ENCODE data around the gene FAM131B. TPM values are rescaled to one million over a fixed set of nuclear protein-coding genes. Genes with fewer than 3 reads are reported as not detected.
A peak's percentile ranks its signal among the peaks of the same experiment; 100 is the strongest.

The FAM131B gene
- total and polyA plus RNA-seq, 9 of the 15 experiments (the other 6 are each of a cell fraction or from before 2014, with no cell fraction given), result 0.03 to 0.04 TPM; not detected in 7

DNA sequence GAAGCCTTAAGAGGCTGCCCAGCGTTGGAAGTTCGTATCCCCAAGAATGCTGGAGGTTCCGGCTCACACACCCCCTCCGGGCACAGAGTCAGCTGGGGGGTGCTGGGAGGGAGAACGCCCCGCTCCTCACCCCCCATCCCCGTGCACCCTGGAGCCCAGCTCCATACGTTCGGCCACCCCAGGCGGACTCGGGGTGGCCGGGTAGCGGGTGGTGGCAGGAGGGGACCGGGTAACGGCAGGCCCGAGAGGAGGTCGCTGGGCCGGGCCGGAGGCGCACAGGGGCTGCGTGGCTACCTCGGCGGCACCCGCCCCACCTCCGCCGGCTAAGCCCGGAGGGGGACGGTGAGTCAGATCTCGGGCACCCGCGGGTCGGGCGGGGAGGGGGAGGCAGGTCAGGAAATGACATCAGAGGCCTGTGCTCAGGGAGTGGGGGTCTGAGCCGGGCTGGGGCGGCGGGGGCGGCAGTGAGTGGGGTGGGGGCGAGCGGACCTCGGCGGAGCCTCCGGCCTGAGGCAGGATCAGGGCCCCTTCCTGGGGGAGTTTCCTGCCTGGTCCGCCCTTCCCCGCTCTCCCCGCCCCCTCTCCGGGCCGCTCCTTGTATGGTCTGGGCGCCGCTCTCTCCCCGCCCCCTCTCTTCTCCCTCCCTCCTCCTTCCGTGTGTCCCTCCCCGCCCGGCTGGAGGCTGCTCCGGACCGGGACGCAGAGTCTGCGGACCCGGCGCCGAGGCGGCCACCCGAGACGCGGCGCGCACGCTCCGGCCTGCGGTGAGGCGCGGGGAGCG is 18.3 kb upstream of the FAM131B start, which contains the start of gene ZYX (continued):
- TF ChIP-seq, protein P1, sequence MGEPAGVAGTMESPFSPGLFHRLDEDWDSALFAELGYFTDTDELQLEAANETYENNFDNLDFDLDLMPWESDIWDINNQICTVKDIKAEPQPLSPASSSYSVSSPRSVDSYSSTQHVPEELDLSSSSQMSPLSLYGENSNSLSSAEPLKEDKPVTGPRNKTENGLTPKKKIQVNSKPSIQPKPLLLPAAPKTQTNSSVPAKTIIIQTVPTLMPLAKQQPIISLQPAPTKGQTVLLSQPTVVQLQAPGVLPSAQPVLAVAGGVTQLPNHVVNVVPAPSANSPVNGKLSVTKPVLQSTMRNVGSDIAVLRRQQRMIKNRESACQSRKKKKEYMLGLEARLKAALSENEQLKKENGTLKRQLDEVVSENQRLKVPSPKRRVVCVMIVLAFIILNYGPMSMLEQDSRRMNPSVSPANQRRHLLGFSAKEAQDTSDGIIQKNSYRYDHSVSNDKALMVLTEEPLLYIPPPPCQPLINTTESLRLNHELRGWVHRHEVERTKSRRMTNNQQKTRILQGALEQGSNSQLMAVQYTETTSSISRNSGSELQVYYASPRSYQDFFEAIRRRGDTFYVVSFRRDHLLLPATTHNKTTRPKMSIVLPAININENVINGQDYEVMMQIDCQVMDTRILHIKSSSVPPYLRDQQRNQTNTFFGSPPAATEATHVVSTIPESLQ (CRISPR knock-in tag; IDR thresholded peaks at IDR 0.05), result no peak
- TF ChIP-seq GABPB1 (CRISPR knock-in tag; IDR thresholded peaks at IDR 0.05), result peak; percentile 80
- TF ChIP-seq CBX1 (IDR thresholded peaks at IDR 0.05; ENCODE audit: low read depth), result 0 out of 2 replicates have a peak, but pooled peaks have one; percentile 36
- no peak for TF ChIP-seq ZKSCAN1 (IDR thresholded peaks at IDR 0.05; ENCODE audit: low read depth, low read length)
- no peak for TF ChIP-seq BACH1 (tag; IDR thresholded peaks at IDR 0.05)
- no peak; the same call in none of the 2 replicates for TF ChIP-seq KLF1 (tag; IDR thresholded peaks at IDR 0.05)
- TF ChIP-seq NBN (IDR thresholded peaks at IDR 0.05; ENCODE audit: low read depth), result no peak
- TF ChIP-seq SNRNP70 (optimal IDR thresholded peaks at IDR 0.05; ENCODE audit: low read depth, low read length), result no peak
- no peak for TF ChIP-seq FOXK1 (CRISPR knock-in tag; IDR thresholded peaks at IDR 0.05; ENCODE audit: borderline replicate concordance)
- TF ChIP-seq, protein P2, sequence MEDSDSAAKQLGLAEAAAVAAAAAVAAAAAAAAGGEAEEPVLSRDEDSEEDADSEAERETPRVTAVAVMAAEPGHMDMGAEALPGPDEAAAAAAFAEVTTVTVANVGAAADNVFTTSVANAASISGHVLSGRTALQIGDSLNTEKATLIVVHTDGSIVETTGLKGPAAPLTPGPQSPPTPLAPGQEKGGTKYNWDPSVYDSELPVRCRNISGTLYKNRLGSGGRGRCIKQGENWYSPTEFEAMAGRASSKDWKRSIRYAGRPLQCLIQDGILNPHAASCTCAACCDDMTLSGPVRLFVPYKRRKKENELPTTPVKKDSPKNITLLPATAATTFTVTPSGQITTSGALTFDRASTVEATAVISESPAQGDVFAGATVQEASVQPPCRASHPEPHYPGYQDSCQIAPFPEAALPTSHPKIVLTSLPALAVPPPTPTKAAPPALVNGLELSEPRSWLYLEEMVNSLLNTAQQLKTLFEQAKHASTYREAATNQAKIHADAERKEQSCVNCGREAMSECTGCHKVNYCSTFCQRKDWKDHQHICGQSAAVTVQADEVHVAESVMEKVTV (CRISPR knock-in tag; IDR thresholded peaks at IDR 0.05), result no peak
- TF ChIP-seq, protein P3, sequence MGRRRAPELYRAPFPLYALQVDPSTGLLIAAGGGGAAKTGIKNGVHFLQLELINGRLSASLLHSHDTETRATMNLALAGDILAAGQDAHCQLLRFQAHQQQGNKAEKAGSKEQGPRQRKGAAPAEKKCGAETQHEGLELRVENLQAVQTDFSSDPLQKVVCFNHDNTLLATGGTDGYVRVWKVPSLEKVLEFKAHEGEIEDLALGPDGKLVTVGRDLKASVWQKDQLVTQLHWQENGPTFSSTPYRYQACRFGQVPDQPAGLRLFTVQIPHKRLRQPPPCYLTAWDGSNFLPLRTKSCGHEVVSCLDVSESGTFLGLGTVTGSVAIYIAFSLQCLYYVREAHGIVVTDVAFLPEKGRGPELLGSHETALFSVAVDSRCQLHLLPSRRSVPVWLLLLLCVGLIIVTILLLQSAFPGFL (CRISPR knock-in tag; IDR thresholded peaks at IDR 0.05), result 0 out of 2 replicates have a peak, but pooled peaks have one; percentile 73
- no peak for TF ChIP-seq MAFK (IDR thresholded peaks at IDR 0.05; ENCODE audit: low read length)
- TF ChIP-seq EHMT2 (IDR thresholded peaks at IDR 0.05), result no peak
- TF ChIP-seq KDM5B (IDR thresholded peaks at IDR 0.05; ENCODE audit: insufficient replicate concordance, low read depth, low read length), result peak; percentile 90
- peak; percentile 85 for TF ChIP-seq CHD4 (IDR thresholded peaks at IDR 0.05; ENCODE audit: insufficient read depth, insufficient replicate concordance, low read depth, low read length, poor library complexity, severe bottlenecking)
- no peak for TF ChIP-seq SP2 (IDR thresholded peaks at IDR 0.05; ENCODE audit: extremely low read depth, low read depth, low read length, poor library complexity, severe bottlenecking)
- peak; percentile 68 for TF ChIP-seq ZNF584 (CRISPR knock-in tag; IDR thresholded peaks at IDR 0.05; ENCODE audit: low read depth)
- TF ChIP-seq ESRRA (IDR thresholded peaks at IDR 0.05; ENCODE audit: borderline replicate concordance, low read depth), result no peak
- peak; percentile 100 for TF ChIP-seq CC2D1A (IDR thresholded peaks at IDR 0.05)
- peak; percentile 43 for TF ChIP-seq CTBP1 (IDR thresholded peaks at IDR 0.05; ENCODE audit: borderline replicate concordance)
- no peak for TF ChIP-seq ZNF408 (CRISPR knock-in tag; IDR thresholded peaks at IDR 0.05; ENCODE audit: low read depth)
- peak; percentile 78 for TF ChIP-seq PML (IDR thresholded peaks at IDR 0.05; ENCODE audit: low read length)
